GM12874 (cell line): Measurements from ENCODE around the gene PCCA.

Experiments used
- CTCF ChIP-seq: IDR thresholded peaks from 2 replicates; pipeline ENCODE4 v1.5.1; 2011; ENCODE audit warnings: low read depth, mild to moderate bottlenecking, control low read depth, low read length, moderate library complexity; ENCODE audit not compliant: insufficient read depth

PCCA gene

GRCh38 chr13:100439247-100439970 is 350.5 kb downstream of the PCCA start:
- TF ChIP-seq CTCF: no peak

- no peak for TF ChIP-seq CTCF
These were observed 352.0 kb downstream of the PCCA start for GRCh38 chr13:100440751-100441425.

- no peak for TF ChIP-seq CTCF
These were observed 353.4 kb downstream of the PCCA start for GRCh38 chr13:100442095-100442832.

GRCh38 chr13:100443278-100443997 is 354.5 kb downstream of the PCCA start:
- no peak for TF ChIP-seq CTCF

GRCh38 chr13:100443998-100444328 is 355.1 kb downstream of the PCCA start:
- no peak for TF ChIP-seq CTCF

- no peak for TF ChIP-seq CTCF
These were observed 358.9 kb downstream of the PCCA start for GRCh38 chr13:100447831-100448230.

GRCh38 chr13:100451923-100452322 is 363.0 kb downstream of the PCCA start:
- no peak for TF ChIP-seq CTCF
